ENCODE data around the gene TLE3.

GRCh38 chr15:70127770-70128413 lies 30.2 kb upstream of the TLE3 start:
- TF ChIP-seq, protein P1, sequence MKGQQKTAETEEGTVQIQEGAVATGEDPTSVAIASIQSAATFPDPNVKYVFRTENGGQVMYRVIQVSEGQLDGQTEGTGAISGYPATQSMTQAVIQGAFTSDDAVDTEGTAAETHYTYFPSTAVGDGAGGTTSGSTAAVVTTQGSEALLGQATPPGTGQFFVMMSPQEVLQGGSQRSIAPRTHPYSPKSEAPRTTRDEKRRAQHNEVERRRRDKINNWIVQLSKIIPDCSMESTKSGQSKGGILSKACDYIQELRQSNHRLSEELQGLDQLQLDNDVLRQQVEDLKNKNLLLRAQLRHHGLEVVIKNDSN (IDR thresholded peaks at IDR 0.05; ENCODE audit: borderline replicate concordance, low read depth), result no peak
- no peak for TF ChIP-seq CTCF (IDR thresholded peaks at IDR 0.05)
- no peak for TF ChIP-seq NFIC (IDR thresholded peaks at IDR 0.05; ENCODE audit: borderline replicate concordance)
- no peak for TF ChIP-seq TAF1 (IDR thresholded peaks at IDR 0.05; ENCODE audit: borderline replicate concordance, low read depth, low read length)
- TF ChIP-seq, protein P2, sequence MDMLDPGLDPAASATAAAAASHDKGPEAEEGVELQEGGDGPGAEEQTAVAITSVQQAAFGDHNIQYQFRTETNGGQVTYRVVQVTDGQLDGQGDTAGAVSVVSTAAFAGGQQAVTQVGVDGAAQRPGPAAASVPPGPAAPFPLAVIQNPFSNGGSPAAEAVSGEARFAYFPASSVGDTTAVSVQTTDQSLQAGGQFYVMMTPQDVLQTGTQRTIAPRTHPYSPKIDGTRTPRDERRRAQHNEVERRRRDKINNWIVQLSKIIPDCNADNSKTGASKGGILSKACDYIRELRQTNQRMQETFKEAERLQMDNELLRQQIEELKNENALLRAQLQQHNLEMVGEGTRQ (IDR thresholded peaks at IDR 0.05; ENCODE audit: borderline replicate concordance, low read depth, low read length), result no peak
- TF ChIP-seq MXI1 (IDR thresholded peaks at IDR 0.05; ENCODE audit: low read depth, low read length), result no peak
- TF ChIP-seq RAD21 (IDR thresholded peaks at IDR 0.05; ENCODE audit: low read length), result no peak
- TF ChIP-seq RFX5 (IDR thresholded peaks at IDR 0.05; ENCODE audit: low read length), result no peak
- TF ChIP-seq GATA2 (CRISPR knock-in tag; IDR thresholded peaks at IDR 0.05), result no peak
- no peak for TF ChIP-seq MEF2A (IDR thresholded peaks at IDR 0.05; ENCODE audit: borderline replicate concordance, low read depth)
- TF ChIP-seq, protein P3, sequence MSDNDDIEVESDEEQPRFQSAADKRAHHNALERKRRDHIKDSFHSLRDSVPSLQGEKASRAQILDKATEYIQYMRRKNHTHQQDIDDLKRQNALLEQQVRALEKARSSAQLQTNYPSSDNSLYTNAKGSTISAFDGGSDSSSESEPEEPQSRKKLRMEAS (IDR thresholded peaks at IDR 0.05; ENCODE audit: low read depth), result no peak
- no peak for TF ChIP-seq POLR2AphosphoS5 (IDR thresholded peaks at IDR 0.05; ENCODE audit: low read depth, low read length)
- TF ChIP-seq ELF1 (IDR thresholded peaks at IDR 0.05), result no peak
- no peak for TF ChIP-seq REST (IDR thresholded peaks at IDR 0.05; ENCODE audit: low read depth, low read length)
